Muscle layer of duodenum (tissue), 2 donors: ENCODE data around the gene OTUD3.
A peak's percentile ranks its signal among the peaks of the same experiment; 100 is the strongest.
"Not testable (repeated sequence)": the region's sequence is repeated elsewhere in the genome, so short reads cannot be mapped to it uniquely, and the experiment has no call there.

Source experiments
- H3K27ac ChIP-seq: one replicate; pipeline ENCODE4 v1.7.0; 2013; ENCODE audit warnings: mild to moderate bottlenecking, low read length
- H3K27me3 ChIP-seq: one replicate; pipeline ENCODE4 v1.7.0; 2013; ENCODE audit warnings: low read depth, mild to moderate bottlenecking, control low read depth, low read length
- H3K36me3 ChIP-seq, 2 donors: one replicate each; pipeline ENCODE4 v1.7.0; 2013; ENCODE audit warnings: low read length in 2 of 2, control low read depth in 1 of 2, mild to moderate bottlenecking in 1 of 2; ENCODE audit not compliant: insufficient read depth in 2 of 2, control insufficient read depth in 1 of 2
- H3K4me1 ChIP-seq, 2 donors: one replicate each; pipeline ENCODE4 v1.7.0; 2013; ENCODE audit warnings: low read length in 2 of 2, mild to moderate bottlenecking in 2 of 2, control low read depth in 1 of 2, moderate library complexity in 1 of 2; ENCODE audit not compliant: insufficient read depth in 2 of 2, control insufficient read depth in 1 of 2
- H3K4me3 ChIP-seq, 2 donors: one replicate each; pipeline ENCODE4 v1.7.0; 2013; ENCODE audit warnings: low read length in 2 of 2, low read depth in 1 of 2, mild to moderate bottlenecking in 1 of 2
- H3K9me3 ChIP-seq, 2 donors: one replicate each; pipeline ENCODE4 v1.7.0; 2013; ENCODE audit warnings: low read length in 2 of 2, control low read depth in 1 of 2, mild to moderate bottlenecking in 1 of 2; ENCODE audit not compliant: control insufficient read depth in 1 of 2
- donor health status: healthy.

The OTUD3 gene

GRCh38 chr1:19869929-19870328, 12.3 kb upstream of the OTUD3 start:
- Histone ChIP-seq H3K9me3 (peaks cover 0 to 8% of the 10 kb centered on the region in 2 donors), H3K4me1 (no peaks in the 10 kb centered on the region), H3K27ac (no peak overlapping the region), H3K4me3 (no peak overlapping the region), H3K36me3 (no peaks in the 10 kb centered on the region), H3K27me3 (no peaks in the 10 kb centered on the region)

GRCh38 chr1:19872190-19872589, 10.0 kb upstream of the OTUD3 start:
- Histone ChIP-seq H3K27ac (no peak overlapping the region), H3K27me3 (no peaks in the 10 kb centered on the region), H3K36me3 (no peaks in the 10 kb centered on the region), H3K9me3 (no peaks in the 10 kb centered on the region), H3K4me1 (no peaks in the 10 kb centered on the region), H3K4me3 (no peak overlapping the region)

GRCh38 chr1:19877181-19877750, 4.9 kb upstream of the OTUD3 start:
- no peaks in the 10 kb centered on the region for H3K27me3 ChIP-seq
- no peak overlapping the region for H3K4me3 ChIP-seq
- H3K9me3 ChIP-seq: no peaks in the 10 kb centered on the region
- H3K27ac ChIP-seq: no peak overlapping the region
- no peaks in the 10 kb centered on the region for H3K4me1 ChIP-seq
- no peaks in the 10 kb centered on the region for H3K36me3 ChIP-seq

- no peaks in the 10 kb centered on the region for H3K9me3 ChIP-seq
- H3K4me3 ChIP-seq: no peak overlapping the region
- no peaks in the 10 kb centered on the region for H3K27me3 ChIP-seq
- peak overlapping the region; percentile 27 for H3K27ac ChIP-seq
- no peaks in the 10 kb centered on the region for H3K36me3 ChIP-seq
- H3K4me1 ChIP-seq: peaks cover 0 to 1% of the 10 kb centered on the region in 2 donors
These were observed 4.2 kb upstream of the OTUD3 start for GRCh38 chr1:19877821-19878636.

- Histone ChIP-seq H3K4me1 (peaks cover 0 to 7% of the 10 kb centered on the region in 2 donors), H3K27ac (peak overlapping the region; percentile 27), H3K27me3 (no peaks in the 10 kb centered on the region), H3K4me3 (no peak overlapping the region), H3K36me3 (no peaks in the 10 kb centered on the region), H3K9me3 (no peaks in the 10 kb centered on the region)
These were observed 3.6 kb upstream of the OTUD3 start for GRCh38 chr1:19878637-19878985.

- Histone ChIP-seq H3K36me3 (no peaks in the 10 kb centered on the region), H3K27me3 (no peaks in the 10 kb centered on the region), H3K27ac (no peak overlapping the region), H3K4me3 (no peak overlapping the region), H3K9me3 (no peaks in the 10 kb centered on the region), H3K4me1 (peaks cover 0 to 13% of the 10 kb centered on the region in 2 donors)
These were observed 3.0 kb upstream of the OTUD3 start for GRCh38 chr1:19879227-19879626.

GRCh38 chr1:19879661-19880060, 2.5 kb upstream of the OTUD3 start:
- H3K9me3 ChIP-seq: no peaks in the 10 kb centered on the region
- peaks cover 0 to 14% of the 10 kb centered on the region in 2 donors for H3K4me1 ChIP-seq
- no peak overlapping the region for H3K27ac ChIP-seq
- H3K4me3 ChIP-seq: no peak overlapping the region
- no peaks in the 10 kb centered on the region for H3K36me3 ChIP-seq
- no peaks in the 10 kb centered on the region for H3K27me3 ChIP-seq

- not testable (repeated sequence) for H3K27me3 ChIP-seq, H3K27ac ChIP-seq, H3K36me3 ChIP-seq, H3K9me3 ChIP-seq, H3K4me3 ChIP-seq
- peaks cover 0 to 14% of the 10 kb centered on the region in 2 donors for H3K4me1 ChIP-seq
These were observed 1.4 kb upstream of the OTUD3 start for GRCh38 chr1:19880841-19881240.

GRCh38 chr1:19884312-19884711, 2.1 kb downstream of the OTUD3 start:
- no peaks in the 10 kb centered on the region for H3K9me3 ChIP-seq
- H3K27ac ChIP-seq: no peak overlapping the region
- peaks cover 0 to 14% of the 10 kb centered on the region in 2 donors for H3K4me1 ChIP-seq
- peak overlapping the region in 1 of 2 donors; percentile 92 for H3K4me3 ChIP-seq
- H3K27me3 ChIP-seq: no peaks in the 10 kb centered on the region
- H3K36me3 ChIP-seq: no peaks in the 10 kb centered on the region

GRCh38 chr1:19885821-19886220, 3.6 kb downstream of the OTUD3 start:
- Histone ChIP-seq H3K27ac (no peak overlapping the region), H3K4me1 (peaks cover 0 to 14% of the 10 kb centered on the region in 2 donors), H3K9me3 (no peaks in the 10 kb centered on the region), H3K4me3 (no peak overlapping the region), H3K27me3 (no peaks in the 10 kb centered on the region), H3K36me3 (peaks cover 0 to 5% of the 10 kb centered on the region in 2 donors)

GRCh38 chr1:19888112-19888511, 5.9 kb downstream of the OTUD3 start:
- no peak overlapping the region for H3K27ac ChIP-seq

More at GRCh38 chr1:19888112-19888511, 5.9 kb downstream of the OTUD3 start:
- H3K36me3 ChIP-seq: peaks cover 20% of the 10 kb centered on the region in 2 donors
- H3K9me3 ChIP-seq: no peaks in the 10 kb centered on the region
- no peaks in the 10 kb centered on the region for H3K27me3 ChIP-seq
- H3K4me1 ChIP-seq: peaks cover 0 to 12% of the 10 kb centered on the region in 2 donors
- H3K4me3 ChIP-seq: no peak overlapping the region
